Suppressor macrophage treated with lipopolysaccharide for 4 hours (primary cell): ENCODE results near the gene ATP1A1.
A peak's percentile ranks its signal among the peaks of the same experiment; 100 is the strongest.

Experiments used
- DNase-seq: peaks from one replicate; pipeline ENCODE4 v3.0.0-alpha.2; 2020

ATP1A1 gene

GRCh38 chr1:116415699-116416533 is 42.9 kb downstream of the ATP1A1 start:
- DNase-seq: no peak

- DNase-seq: no peak
Measured at GRCh38 chr1:116416854-116417513, 43.9 kb downstream of the ATP1A1 start.

DNA sequence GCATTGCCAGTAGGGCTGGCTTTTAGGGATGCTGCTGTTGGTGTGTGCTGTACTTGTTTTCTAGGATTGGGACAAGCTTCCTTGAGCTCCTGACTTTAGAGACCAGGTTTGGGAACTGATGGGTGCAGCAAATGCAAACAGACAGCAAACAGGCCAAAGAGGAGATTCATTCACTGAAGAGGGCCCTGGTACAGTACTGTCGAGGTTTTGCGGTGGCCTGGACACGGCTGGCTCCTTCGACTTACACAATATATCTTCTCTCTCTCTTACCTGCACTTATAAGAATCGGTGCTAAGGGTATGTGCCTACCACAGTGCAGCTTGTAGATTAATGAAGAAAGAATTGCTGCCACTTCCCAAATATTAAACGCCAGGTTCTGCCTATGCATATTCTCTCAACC is 44.6 kb downstream of the ATP1A1 start:
- DNase-seq: no peak

DNA sequence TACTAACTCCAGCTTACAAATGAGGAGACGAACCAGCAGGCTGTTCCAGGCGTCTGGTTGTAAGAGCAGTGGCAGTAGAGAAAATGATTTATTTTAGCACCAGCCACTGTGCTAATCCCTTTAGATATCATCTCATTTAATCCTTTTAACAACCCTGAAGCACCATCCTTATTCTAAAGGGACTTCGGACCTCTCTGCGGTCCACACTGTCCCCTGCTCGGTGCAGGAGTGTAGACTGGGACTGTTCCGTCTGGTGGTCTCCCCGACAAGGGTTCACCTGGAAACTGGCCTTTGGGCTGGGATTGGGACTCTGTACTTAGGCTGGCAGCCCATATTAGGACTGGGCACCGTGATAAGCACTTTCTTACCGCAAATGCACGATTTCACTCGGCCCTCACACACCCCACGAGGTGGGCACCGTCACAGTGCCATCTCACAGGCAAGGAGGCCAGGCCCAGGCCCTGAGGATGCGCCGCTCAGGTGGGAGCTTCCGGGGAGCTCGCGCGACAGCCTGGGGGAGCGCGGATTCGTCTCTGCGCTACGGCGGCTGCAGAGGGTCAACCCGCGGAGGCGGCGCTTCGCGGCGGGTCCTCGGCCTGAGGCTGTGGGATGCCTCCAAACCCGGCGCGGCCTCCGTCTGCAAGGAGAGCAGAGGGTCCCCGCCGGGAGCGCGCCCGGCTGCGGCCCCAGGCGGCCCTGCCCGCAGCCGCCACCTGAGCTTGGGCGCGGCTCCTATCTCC is 45.2 kb downstream of the ATP1A1 start:
- DNase-seq: peak; percentile 72

DNA sequence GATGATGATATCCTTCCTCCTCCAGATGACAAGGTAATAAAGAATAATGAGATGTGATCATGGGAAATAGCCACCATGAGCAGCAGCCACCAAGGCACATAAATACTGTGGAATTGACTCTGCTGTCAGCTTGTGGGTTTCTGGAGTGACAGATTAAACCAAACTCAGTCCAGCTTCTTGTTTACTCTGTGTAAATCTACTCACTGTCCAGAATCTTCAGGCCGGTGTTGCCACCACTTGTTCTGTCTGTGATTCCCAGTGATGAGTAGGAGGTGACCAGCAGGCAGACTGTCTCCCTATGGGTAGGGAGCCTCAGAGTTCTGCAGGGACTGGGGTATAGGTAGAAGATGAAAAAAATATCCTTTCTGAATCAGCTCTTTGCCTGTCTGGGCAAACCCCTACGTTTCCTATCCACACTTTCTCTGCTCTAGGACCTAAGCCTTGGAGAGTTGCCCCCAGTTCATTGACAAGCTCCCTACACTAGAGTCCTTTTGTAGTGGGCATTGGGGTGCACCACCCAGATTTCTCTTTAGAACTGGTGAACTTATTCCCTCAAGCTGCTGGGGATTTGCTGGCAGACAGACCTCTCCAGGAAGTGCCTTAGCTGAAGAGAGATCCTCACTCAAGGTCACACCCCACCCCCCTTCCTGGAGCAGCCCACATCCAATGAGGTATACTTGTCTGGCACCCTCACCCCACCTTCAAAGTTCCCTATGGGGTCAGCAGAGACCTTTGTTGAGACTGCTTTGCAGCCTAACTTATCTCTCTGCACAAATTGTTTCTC is 47.6 kb downstream of the ATP1A1 start:
- no peak for DNase-seq

- DNase-seq: no peak
Measured at GRCh38 chr1:116424438-116424837, 51.4 kb downstream of the ATP1A1 start.

- DNase-seq: no peak
Measured at GRCh38 chr1:116424863-116425262, 51.8 kb downstream of the ATP1A1 start.

DNA sequence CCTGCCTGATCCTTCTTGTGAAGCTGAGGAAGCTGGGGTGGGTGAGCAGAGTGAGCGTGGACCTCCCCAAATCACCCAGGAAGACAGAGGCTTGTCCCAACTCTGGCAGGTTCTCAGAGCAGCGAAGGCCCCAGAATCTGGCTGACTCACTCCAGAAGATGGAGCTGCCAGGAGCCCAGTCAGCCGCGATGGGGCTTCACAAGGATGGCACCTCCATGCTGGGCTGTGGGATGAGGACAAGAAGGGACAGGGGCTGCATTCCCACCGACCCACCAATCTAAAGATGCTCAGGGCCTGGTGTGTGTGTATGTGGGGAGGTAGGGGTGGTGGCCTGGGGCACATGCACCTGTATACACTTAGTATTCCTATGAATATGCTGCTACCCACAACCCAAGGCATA is 52.9 kb downstream of the ATP1A1 start:
- no peak for DNase-seq

- no peak for DNase-seq
Measured at GRCh38 chr1:116426401-116426800, 53.4 kb downstream of the ATP1A1 start.

DNA sequence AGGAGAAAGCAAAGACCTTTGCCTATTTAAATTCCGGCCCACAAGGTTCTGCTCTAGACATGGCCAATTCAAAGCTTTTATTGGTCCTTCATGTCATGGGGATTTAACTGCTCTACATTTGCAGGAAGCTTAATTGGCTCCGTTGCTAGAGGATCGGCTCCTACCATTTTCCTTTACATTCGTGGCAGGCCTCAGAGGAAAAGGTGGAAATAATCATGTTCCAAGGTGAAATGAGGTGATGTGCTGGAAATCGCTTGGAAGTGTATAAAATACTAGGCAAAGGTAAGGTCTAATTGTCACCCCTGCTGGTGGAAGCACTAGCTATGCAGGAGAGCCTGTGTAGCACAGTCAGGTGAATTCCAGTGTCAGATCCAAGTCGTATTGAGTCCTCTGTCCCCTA is 55.5 kb downstream of the ATP1A1 start:
- no peak for DNase-seq

GRCh38 chr1:116429821-116430374 is 56.9 kb downstream of the ATP1A1 start:
- no peak for DNase-seq

DNA sequence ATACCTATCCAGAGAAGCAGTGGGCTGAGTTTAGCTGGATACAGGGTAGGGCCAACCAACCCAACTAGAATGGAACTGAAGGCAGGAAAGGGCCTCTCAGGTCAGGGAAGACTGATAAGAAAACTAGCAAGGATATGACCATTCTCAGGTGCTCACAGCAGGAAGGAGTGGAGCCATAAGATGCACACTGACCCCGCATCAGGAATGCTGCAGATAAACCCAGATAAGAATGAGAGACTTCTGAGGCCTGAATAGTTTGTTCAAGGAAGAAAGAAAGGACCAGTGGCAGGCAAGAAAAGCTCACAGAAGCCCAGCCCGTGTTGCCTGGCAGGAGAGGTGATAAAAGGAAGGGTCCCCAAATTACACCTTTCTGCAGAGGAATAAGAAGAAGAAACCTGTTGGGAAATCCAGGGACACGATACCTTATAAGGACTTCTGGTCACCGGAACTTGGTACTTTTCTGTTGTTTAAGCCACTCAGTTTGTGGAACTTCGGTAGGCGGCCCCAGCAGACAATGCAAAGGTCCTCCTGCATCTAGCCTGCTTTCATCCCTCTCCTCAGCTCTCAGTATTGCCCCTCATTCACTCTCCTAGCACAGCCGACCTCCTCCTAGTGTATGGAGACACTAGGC is 58.9 kb downstream of the ATP1A1 start:
- DNase-seq: no peak

DNA sequence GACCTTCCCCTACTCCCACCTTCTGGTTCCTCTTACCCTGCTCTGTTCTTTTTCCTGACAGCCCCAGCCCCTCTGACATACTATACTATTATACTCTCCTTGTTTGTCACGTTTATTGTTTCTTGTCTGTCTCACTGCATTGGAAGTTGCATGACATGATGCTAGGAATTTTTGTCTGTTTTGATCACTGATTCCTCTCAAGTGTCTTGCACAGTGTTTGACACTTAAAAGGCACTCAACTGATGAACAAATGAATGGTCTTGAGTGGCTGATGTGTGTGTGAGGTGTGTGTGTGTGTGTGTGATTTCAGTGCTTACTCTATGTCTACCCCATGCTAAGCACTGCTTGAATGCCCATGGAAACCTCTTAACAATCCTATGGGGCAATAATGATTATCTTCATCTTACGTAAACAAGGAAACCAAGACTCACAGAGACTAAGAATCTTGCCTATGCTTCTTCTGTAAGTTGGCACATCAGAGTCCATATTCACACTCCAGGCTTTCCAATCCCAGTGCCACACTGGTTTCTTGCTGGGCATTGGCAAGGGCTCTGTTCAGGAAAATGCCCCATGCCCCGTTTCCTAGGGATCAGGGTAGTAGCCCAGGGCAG is 59.7 kb downstream of the ATP1A1 start:
- no peak for DNase-seq

GRCh38 chr1:116433275-116434257 is 60.5 kb downstream of the ATP1A1 start:
- DNase-seq: no peak

GRCh38 chr1:116434849-116435248 is 61.8 kb downstream of the ATP1A1 start:
- DNase-seq: no peak

GRCh38 chr1:116435806-116436610 is 63.0 kb downstream of the ATP1A1 start:
- DNase-seq: no peak

DNA sequence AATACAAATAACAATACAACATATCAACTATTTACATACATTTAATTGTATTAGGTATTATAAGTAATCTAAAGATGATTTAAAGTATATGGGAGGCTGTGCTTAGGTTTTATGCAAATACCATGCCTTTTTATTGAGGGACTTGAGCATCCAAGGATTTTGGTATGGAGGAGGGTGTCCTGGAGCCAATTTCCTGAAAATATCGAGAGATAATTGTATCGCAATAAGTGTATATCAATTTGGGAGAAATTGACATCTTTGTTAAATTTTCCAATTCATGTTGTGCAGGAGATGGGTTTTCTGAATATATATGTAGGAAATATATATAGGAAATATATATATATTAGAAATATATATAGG is 63.5 kb downstream of the ATP1A1 start:
- DNase-seq: no peak

DNA sequence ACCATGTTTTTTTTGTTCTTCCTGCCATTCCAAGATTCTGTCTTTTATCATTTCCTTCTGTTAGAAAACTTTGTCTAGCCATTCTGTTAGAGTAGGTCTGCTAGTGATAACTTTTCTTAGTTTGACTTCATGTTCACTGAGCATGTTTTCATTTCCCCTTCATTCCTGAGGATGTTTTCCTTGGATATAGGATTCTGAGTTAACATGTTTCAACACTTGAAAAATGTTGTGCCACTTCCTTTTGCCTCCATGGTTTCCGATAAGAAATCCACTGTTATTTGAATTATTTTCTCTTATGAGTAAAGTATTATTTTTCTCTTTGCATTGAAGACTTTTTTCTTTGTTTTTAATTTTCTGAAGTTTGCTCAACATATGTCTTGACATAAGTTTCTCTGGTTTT is 66.7 kb downstream of the ATP1A1 start:
- no peak for DNase-seq

DNA sequence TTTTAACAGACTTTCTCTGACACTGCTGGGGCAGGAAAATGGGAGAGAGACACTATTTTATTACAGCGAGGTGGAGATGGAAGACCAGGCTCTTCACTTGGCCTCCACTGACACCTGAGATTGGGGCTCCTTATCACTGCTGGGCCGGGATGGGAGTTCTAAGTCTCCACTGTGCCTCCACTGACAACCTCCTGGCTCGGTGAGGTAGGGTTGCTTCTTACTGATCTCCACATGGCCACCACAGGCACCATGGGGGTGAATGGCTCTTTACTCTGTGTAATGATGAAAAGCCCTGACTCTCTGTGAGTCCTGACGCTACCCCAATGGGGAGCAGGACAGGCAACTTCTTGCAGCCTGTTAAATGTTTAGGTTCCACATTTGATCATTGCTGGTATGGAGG is 67.7 kb downstream of the ATP1A1 start:
- no peak for DNase-seq

- no peak for DNase-seq
Measured at GRCh38 chr1:116445534-116445933, 72.5 kb downstream of the ATP1A1 start.
